Prostate gland (tissue), 2 donors: ENCODE measurements around the gene ZNF684. TPM values are rescaled to one million over a fixed set of nuclear protein-coding genes. Genes with fewer than 3 reads are reported as not detected.
"Not testable (repeated sequence)": the region's sequence is repeated elsewhere in the genome, so short reads cannot be mapped to it uniquely, and the experiment has no call there.

Source experiments
- DNase-seq: peaks from one replicate; pipeline ENCODE4 v3.0.0-alpha.2; 2019; ENCODE audit warnings: low spot score
- H3K27ac ChIP-seq, 2 donors: fragments of 200-600 bp; sonication (generic); 2 replicates each; pipeline ENCODE4 v1.5.1; 2017 to 2019
- H3K27me3 ChIP-seq: fragments of 200-600 bp; sonication (generic); replicated peaks from 2 replicates; pipeline ENCODE4 v1.5.1; 2019; ENCODE audit not compliant: insufficient read depth
- H3K36me3 ChIP-seq, 2 donors: fragments of 200-600 bp; sonication (generic); 1 replicate in 1 of 2; 2 replicates in 1 of 2; pipeline versions ENCODE4 v1.5.1 to v1.8.1; 2017 to 2019
- H3K4me1 ChIP-seq: fragments of 200-600 bp; sonication (generic); replicated peaks from 2 replicates; pipeline ENCODE4 v1.5.1; 2019
- H3K4me3 ChIP-seq, 2 donors: fragments of 200-600 bp; sonication (generic); 2 replicates each; pipeline ENCODE4 v1.5.1; 2017 to 2019
- H3K9me3 ChIP-seq: fragments of 200-600 bp; sonication (generic); 2 replicates; pipeline ENCODE4 v1.5.1; 2017
- POLR2A ChIP-seq: fragments of 450-650 bp; IDR thresholded peaks from one replicate; pipeline ENCODE4 v1.6.1; 2016; ENCODE audit warnings: antibody characterized with exemption, mild to moderate bottlenecking
- POLR2AphosphoS5 ChIP-seq: sonication (generic); formaldehyde crosslinking; IDR thresholded peaks from one replicate; pipeline ENCODE4 v1.6.1; 2017; ENCODE audit warnings: antibody characterized with exemption
- WGBS: methylation state at CpG from one replicate; pipeline ENCODE4 v1.1.5; 2018; 5-methylcytosine and 5-hydroxymethylcytosine counted together
- intact Hi-C: fragments of 100-400 bp; cut with DNase I; formaldehyde crosslinking; loops from one replicate; pipeline ENCODE4 v1.14.2; 2022
- total RNA-seq, 2 donors: library from RNA; depleted of rRNA; stranded (reverse); fragments of >200 nt; gene quantifications; one replicate each; pipeline ENCODE4 v1.1.0, GENCODE V29; 2016
- TF ChIP-seq, protein P1 (sequence below), 4 experiments: fragments of 200-600 bp in 2 of 4; fragments of 450-650 bp in 2 of 4; sonication (generic) in 2 of 4; IDR thresholded peaks; 1 replicate in 3 of 4; 2 replicates in 1 of 4; pipeline ENCODE4 v1.5.1; 2016 to 2019; ENCODE audit warnings: antibody characterized with exemption in 4 of 4, mild to moderate bottlenecking in 2 of 4, moderate library complexity in 2 of 4

ZNF684 gene
- total RNA-seq, 2 donors from 2014 or later = 5.4 to 7.0 TPM

DNA sequence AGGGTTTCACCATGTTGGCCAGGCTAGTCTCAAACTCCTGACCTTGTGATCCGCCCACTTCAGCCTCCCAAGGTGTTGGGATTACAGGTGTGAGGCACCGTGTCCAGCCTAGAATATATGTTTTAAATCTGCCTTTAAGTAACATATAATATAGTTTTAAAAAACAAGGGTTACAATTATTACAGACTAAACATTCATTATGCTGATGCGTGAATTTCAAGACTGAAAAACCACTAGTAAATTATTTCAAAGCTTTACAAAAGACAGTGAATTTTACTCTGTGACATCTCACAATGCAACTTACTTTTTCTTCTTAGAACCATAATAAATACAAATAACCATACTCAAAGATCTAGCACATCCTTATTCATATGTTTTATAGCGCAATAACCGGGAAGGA lies 24.7 kb downstream of the ZNF684 start:
- WGBS = 86% methylated on average over 5 of the region's 5 CpGs
- intact Hi-C loops = no loop called here
- no peaks in the 10 kb centered on the region for H3K36me3 ChIP-seq
- H3K4me3 ChIP-seq = no peak overlapping the region
- H3K27ac ChIP-seq = no peak overlapping the region
- no peaks in the 10 kb centered on the region for H3K4me1 ChIP-seq
- no peaks in the 10 kb centered on the region for H3K27me3 ChIP-seq
- DNase-seq = no peak
- no peaks in the 10 kb centered on the region for H3K9me3 ChIP-seq
- TF ChIP-seq, protein P1, sequence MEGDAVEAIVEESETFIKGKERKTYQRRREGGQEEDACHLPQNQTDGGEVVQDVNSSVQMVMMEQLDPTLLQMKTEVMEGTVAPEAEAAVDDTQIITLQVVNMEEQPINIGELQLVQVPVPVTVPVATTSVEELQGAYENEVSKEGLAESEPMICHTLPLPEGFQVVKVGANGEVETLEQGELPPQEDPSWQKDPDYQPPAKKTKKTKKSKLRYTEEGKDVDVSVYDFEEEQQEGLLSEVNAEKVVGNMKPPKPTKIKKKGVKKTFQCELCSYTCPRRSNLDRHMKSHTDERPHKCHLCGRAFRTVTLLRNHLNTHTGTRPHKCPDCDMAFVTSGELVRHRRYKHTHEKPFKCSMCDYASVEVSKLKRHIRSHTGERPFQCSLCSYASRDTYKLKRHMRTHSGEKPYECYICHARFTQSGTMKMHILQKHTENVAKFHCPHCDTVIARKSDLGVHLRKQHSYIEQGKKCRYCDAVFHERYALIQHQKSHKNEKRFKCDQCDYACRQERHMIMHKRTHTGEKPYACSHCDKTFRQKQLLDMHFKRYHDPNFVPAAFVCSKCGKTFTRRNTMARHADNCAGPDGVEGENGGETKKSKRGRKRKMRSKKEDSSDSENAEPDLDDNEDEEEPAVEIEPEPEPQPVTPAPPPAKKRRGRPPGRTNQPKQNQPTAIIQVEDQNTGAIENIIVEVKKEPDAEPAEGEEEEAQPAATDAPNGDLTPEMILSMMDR (IDR thresholded peaks at IDR 0.05) = no peak
- no peak for TF ChIP-seq POLR2AphosphoS5
- TF ChIP-seq POLR2A = no peak

DNA sequence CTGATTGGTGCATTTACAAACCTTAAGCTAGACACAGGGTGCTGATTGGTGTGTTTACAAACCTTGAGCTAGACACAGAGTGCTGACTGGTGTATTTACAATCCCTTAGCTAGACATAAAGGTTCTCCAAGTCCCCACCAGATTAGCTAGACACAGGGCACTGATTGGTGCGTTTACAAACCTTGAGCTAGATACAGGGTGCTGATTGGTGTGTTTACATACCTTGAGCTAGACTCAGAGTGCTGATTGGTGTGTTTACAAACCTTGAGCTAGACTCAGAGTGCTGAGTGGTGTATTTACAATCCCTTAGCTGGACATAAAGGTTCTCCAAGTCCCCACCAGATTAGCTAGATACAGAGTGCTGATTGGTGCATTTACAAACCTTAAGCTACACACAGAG lies 26.8 kb downstream of the ZNF684 start:
- H3K27ac ChIP-seq, intact Hi-C loops, H3K4me1 ChIP-seq, H3K4me3 ChIP-seq, H3K36me3 ChIP-seq, H3K27me3 ChIP-seq, H3K9me3 ChIP-seq, DNase-seq: not testable (repeated sequence)
- WGBS = 83% methylated on average over 1 of the region's 1 CpG

DNA sequence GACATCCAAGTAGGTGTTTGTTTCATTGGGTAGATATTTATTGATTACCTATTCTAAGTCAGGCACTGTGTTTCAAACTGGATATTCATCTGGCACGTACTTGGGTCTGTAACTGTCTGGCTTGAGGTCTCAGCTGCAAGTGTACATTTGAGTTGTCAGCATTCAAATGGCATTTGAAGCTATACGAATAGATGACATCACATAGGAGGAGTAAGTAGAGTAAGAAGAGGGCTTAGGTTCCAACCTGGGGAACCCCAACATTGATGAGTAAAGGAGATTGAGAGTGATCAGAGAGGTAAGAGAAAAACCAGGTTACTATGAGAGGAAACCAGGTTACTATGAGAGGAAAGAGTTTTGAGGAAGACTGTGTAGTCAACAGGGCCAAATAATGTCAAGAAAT lies 30.7 kb downstream of the ZNF684 start:
- Histone ChIP-seq H3K27ac (no peak overlapping the region), H3K4me3 (no peak overlapping the region), H3K36me3 (no peaks in the 10 kb centered on the region), H3K27me3 (no peaks in the 10 kb centered on the region), H3K4me1 (no peaks in the 10 kb centered on the region), H3K9me3 (no peaks in the 10 kb centered on the region)
- WGBS = 84% methylated on average over 2 of the region's 2 CpGs
- intact Hi-C loops = no loop called here
- TF ChIP-seq POLR2A (no peak), POLR2AphosphoS5 (no peak)
- TF ChIP-seq, protein P1 (IDR thresholded peaks at IDR 0.05) = no peak
- no peak for DNase-seq

DNA sequence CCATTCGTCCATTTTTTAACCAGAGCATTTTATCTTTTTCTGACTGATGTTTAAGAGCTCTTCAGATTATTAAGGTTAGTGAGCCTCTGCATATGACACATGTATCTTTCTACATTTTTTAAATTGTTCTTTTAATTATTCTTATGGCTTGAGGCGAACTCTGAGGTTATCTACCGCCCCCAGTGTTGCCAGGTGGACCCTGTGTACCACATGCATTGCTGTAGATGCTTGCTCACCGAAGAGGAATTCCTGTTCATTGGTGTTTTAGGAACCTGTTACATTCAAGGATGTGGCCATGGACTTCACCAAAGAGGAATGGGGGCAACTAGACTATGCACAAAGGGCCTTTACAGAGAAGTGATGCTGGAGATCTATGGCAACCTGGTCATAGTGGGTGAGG lies 31.8 kb downstream of the ZNF684 start:
- no peak for TF ChIP-seq POLR2AphosphoS5
- TF ChIP-seq POLR2A = no peak
- H3K27ac ChIP-seq = no peak overlapping the region
- H3K9me3 ChIP-seq = no peaks in the 10 kb centered on the region
- intact Hi-C loops = no loop called here
- no peaks in the 10 kb centered on the region for H3K27me3 ChIP-seq
- WGBS = 79% methylated on average over 4 of the region's 4 CpGs
- no peaks in the 10 kb centered on the region for H3K36me3 ChIP-seq
- H3K4me1 ChIP-seq = no peaks in the 10 kb centered on the region
- DNase-seq = no peak
- H3K4me3 ChIP-seq = no peak overlapping the region

DNA sequence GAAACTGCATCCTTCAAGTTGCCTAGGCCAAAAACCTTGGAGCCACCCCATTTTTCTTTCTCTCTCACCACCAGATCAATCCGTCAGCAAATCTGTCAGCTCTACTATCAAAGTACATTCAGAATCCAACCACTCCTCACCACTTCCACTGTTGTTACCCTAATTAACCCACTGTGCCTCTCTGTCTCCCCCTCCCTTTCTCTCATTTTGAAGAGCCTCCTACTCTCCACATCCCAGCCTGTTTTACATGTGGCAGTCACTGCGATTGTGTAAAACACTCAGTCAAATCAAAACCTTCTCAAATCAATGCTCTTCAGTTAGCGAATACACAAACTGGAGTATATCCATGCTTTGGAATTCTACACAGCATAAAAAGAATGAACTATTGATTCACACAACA lies 33.1 kb downstream of the ZNF684 start:
- no peaks in the 10 kb centered on the region for H3K36me3 ChIP-seq
- no peaks in the 10 kb centered on the region for H3K4me1 ChIP-seq
- H3K27me3 ChIP-seq = no peaks in the 10 kb centered on the region
- H3K27ac ChIP-seq = no peak overlapping the region
- 74% methylated on average over 3 of the region's 3 CpGs for WGBS
- no peak overlapping the region for H3K4me3 ChIP-seq
- no peak for DNase-seq
- intact Hi-C loops = no loop called here
- H3K9me3 ChIP-seq = no peaks in the 10 kb centered on the region
- TF ChIP-seq, protein P1 (IDR thresholded peaks at IDR 0.05) = no peak
- TF ChIP-seq POLR2AphosphoS5 = no peak
- TF ChIP-seq POLR2A = no peak

DNA sequence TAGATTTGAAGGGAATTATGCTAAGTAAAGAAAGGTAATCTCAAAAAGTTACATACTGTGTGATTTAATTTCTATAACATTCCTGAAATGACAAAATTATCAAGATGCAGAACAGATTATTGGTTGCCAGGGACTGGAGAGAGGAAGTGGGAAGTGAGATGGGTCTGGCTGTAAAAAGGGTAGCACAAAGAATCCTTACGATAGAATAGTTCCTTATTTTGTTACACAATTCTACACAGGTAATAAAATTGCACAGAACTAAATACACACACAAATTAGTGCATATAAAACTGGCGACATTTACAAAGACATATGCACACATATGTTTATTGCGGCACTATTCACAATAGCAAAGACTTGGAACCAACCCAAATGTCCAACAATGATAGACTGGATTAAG lies 33.5 kb downstream of the ZNF684 start:
- H3K27me3 ChIP-seq = no peaks in the 10 kb centered on the region
- H3K36me3 ChIP-seq = no peaks in the 10 kb centered on the region
- no peaks in the 10 kb centered on the region for H3K9me3 ChIP-seq
- H3K27ac ChIP-seq = no peak overlapping the region
- no peak for TF ChIP-seq POLR2A
- TF ChIP-seq, protein P1 (IDR thresholded peaks at IDR 0.05) = no peak
- no peak for TF ChIP-seq POLR2AphosphoS5
- H3K4me1 ChIP-seq = no peaks in the 10 kb centered on the region
- DNase-seq = no peak
- intact Hi-C loops = no loop called here
- H3K4me3 ChIP-seq = no peak overlapping the region
- WGBS = 60% methylated on average over 3 of the region's 3 CpGs
